HL-60 (cell line): Measurements from ENCODE around the gene SMAP2.

Experiments
- POLR2AphosphoS5 ChIP-seq: IDR thresholded peaks from 2 replicates; pipeline ENCODE4 v1.6.1; 2012; ENCODE audit warnings: low read depth
- SPI1 ChIP-seq: IDR thresholded peaks from 2 replicates; pipeline ENCODE4 v1.6.1; 2012; ENCODE audit warnings: low read depth, mild to moderate bottlenecking, borderline replicate concordance
- TF ChIP-seq, protein P1 (sequence below): IDR thresholded peaks from one replicate; pipeline ENCODE4 v1.5.1; 2011; ENCODE audit warnings: low read length, control low read depth, inconsistent platforms; ENCODE audit not compliant: insufficient read depth
- TF ChIP-seq, protein P2 (sequence below): IDR thresholded peaks from 2 replicates; pipeline ENCODE4 v1.6.1; 2012; ENCODE audit warnings: low read depth; ENCODE audit not compliant: insufficient replicate concordance

DNA sequence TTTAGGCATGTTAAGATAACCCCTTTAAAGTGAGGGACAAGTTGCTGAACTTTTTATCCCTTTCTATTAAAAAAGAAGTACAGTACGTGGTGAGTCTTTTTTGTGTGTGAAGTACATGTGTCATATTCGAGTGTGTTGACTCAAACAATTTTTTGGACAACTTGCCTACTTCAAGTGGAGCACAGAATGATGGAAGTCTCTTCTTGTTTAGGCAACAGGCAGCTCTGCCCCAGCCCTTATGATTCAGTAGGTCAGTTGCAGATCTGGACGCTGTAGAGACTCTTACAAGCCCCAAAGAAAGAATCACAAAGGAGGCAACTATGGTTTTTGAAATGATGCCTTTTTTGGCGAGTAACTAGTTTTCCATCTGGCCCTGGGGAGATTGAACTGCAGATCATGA, 62.3 kb downstream of the SMAP2 start:
- TF ChIP-seq, protein P1, sequence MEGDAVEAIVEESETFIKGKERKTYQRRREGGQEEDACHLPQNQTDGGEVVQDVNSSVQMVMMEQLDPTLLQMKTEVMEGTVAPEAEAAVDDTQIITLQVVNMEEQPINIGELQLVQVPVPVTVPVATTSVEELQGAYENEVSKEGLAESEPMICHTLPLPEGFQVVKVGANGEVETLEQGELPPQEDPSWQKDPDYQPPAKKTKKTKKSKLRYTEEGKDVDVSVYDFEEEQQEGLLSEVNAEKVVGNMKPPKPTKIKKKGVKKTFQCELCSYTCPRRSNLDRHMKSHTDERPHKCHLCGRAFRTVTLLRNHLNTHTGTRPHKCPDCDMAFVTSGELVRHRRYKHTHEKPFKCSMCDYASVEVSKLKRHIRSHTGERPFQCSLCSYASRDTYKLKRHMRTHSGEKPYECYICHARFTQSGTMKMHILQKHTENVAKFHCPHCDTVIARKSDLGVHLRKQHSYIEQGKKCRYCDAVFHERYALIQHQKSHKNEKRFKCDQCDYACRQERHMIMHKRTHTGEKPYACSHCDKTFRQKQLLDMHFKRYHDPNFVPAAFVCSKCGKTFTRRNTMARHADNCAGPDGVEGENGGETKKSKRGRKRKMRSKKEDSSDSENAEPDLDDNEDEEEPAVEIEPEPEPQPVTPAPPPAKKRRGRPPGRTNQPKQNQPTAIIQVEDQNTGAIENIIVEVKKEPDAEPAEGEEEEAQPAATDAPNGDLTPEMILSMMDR, result no peak
- TF ChIP-seq, protein P2, sequence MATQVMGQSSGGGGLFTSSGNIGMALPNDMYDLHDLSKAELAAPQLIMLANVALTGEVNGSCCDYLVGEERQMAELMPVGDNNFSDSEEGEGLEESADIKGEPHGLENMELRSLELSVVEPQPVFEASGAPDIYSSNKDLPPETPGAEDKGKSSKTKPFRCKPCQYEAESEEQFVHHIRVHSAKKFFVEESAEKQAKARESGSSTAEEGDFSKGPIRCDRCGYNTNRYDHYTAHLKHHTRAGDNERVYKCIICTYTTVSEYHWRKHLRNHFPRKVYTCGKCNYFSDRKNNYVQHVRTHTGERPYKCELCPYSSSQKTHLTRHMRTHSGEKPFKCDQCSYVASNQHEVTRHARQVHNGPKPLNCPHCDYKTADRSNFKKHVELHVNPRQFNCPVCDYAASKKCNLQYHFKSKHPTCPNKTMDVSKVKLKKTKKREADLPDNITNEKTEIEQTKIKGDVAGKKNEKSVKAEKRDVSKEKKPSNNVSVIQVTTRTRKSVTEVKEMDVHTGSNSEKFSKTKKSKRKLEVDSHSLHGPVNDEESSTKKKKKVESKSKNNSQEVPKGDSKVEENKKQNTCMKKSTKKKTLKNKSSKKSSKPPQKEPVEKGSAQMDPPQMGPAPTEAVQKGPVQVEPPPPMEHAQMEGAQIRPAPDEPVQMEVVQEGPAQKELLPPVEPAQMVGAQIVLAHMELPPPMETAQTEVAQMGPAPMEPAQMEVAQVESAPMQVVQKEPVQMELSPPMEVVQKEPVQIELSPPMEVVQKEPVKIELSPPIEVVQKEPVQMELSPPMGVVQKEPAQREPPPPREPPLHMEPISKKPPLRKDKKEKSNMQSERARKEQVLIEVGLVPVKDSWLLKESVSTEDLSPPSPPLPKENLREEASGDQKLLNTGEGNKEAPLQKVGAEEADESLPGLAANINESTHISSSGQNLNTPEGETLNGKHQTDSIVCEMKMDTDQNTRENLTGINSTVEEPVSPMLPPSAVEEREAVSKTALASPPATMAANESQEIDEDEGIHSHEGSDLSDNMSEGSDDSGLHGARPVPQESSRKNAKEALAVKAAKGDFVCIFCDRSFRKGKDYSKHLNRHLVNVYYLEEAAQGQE, result no peak
- TF ChIP-seq POLR2AphosphoS5 (no peak), SPI1 (no peak)
